ENCODE results near the gene FAM168A. TPM values are rescaled to one million over a fixed set of nuclear protein-coding genes. Genes with fewer than 3 reads are reported as not detected.

FAM168A gene
- total RNA-seq, 2 experiments from 2014 or later = 11.6 to 11.7 TPM

DNA sequence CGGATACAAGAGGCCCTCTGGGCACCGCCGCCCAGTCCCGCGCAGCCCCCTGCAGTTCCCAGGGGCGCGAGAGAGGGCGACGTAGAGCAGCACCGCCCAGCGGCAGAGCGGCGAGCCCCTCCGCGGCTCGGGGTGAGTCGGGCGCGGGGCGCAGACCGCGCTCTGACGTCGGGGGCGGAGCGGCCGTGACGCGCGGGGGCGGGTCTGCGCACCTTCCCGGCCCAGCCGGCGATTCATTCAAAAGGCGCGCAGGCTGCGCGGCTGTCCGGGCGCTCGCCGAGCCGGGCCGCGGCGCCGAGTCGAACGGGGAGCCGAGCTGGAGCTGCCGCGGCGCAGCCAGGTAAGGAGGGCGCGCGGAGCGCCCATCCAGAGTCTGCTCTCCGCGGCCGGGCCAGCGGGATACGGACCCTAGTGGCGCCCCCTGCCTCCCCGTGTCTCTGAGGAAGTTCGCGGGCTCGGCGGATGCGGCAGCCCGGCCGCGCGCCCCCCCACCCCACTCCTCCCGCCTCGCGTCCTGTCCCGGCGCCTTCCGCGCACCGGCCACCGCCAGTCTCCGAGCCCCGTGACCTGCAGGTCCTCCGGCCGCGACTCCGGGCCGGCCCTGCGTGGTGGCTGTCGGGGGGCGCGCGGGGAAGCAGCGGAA is 221.6 kb downstream of the FAM168A start, which contains the start of gene RELT:
RELT (plus strand) TSS at position 240 of the 643 bp plus-strand sequence. CDS start 12,738 bp downstream, outside the sequence.
- ChIA-PET POLR2A (interaction anchor here (1.0 kb wide), 1 partner anchor 9 kb away, joined by 3 read pairs; no protein-coding TSS in a partner anchor), CTCF (interaction anchor here (1.4 kb wide), 1 partner anchor 18 kb away, joined by 3 read pairs; no protein-coding TSS in a partner anchor)

GRCh38 chr11:73375830-73376159 is 222.1 kb downstream of the FAM168A start:
- CTCF ChIA-PET = interaction anchor here (1.4 kb wide), 1 partner anchor 18 kb away, joined by 3 read pairs; no protein-coding TSS in a partner anchor
- POLR2A ChIA-PET = no interaction called here

- ChIA-PET POLR2A (interaction anchor here (0.5 kb wide), 1 partner anchor 270 kb away, joined by 3 read pairs; no protein-coding TSS in a partner anchor), CTCF (interaction anchor here (0.8 to 2.7 kb wide), 5 partner anchors 13 to 85 kb away, joined by 3 to 13 read pairs (median 5); no protein-coding TSS in a partner anchor)
Measured at GRCh38 chr11:73374151-73374550, 223.8 kb downstream of the FAM168A start.

GRCh38 chr11:73372375-73372993 is 225.4 kb downstream of the FAM168A start:
- CTCF ChIA-PET = interaction anchor here (0.8 to 2.7 kb wide), 2 partner anchors 22 to 37 kb away, joined by 3 to 13 read pairs; no protein-coding TSS in a partner anchor

DNA sequence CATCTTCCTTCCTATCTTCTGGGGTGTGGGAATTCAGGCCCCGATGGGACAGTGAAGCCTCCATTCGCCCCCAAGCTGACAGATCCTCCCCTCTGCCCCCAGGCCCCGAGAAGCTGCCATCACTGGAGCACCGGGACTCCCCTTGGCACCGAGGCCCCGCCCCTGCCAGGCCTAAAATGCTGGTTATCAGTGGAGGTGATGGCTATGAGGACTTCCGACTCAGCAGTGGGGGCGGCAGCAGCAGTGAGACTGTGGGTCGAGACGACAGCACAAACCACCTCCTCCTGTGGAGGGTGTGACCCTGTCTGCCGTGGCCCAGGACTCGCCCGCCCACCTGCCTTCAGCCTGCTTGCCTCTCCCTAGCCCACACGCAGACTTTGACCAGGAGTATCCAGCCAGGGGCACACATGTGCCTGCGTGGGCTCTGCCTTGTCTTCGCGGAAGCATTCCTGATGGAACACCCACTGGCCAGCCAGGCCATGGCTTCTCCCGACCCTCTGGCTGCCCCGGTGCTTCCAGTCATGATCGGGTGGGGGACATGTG is 230.4 kb downstream of the FAM168A start:
- CTCF ChIA-PET = interaction anchor here (1.0 to 9.2 kb wide), 2 partner anchors 17 kb away, joined by 4 to 48 read pairs; no protein-coding TSS in a partner anchor
- POLR2A ChIA-PET = interaction anchor here (0.6 kb wide), 1 partner anchor 254 kb away, joined by 4 read pairs; no protein-coding TSS in a partner anchor

More at GRCh38 chr11:73372375-73372993, 225.4 kb downstream of the FAM168A start:
- POLR2A ChIA-PET = interaction anchor here (0.7 kb wide), 1 partner anchor 10 kb away, joined by 4 read pairs; no protein-coding TSS in a partner anchor

GRCh38 chr11:73366953-73367352 is 231.0 kb downstream of the FAM168A start:
- CTCF ChIA-PET = interaction anchor here (9.2 kb wide), 1 partner anchor 16 kb away, joined by 48 read pairs; no protein-coding TSS in a partner anchor

DNA sequence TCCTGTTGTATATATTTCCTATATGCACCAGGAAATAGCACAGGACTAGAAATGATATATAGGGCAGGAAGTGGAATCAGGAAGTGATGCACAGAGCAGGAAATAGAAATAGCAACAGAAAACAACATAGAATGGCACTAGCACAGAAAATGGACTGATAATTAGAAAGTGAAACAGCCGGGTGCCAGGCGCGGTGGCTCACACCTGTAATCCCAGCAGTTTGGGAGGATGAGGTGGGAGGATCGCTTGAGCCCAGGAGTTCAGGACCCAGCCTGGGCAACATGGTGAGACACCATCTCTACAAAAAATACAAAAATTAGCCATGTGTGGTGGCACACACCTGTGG is 231.7 kb downstream of the FAM168A start:
- POLR2A ChIA-PET = no interaction called here

More at GRCh38 chr11:73366953-73367352, 231.0 kb downstream of the FAM168A start:
- POLR2A ChIA-PET = no interaction called here

GRCh38 chr11:73365352-73366264 is 232.3 kb downstream of the FAM168A start:
- CTCF ChIA-PET = interaction anchor here (0.6 to 9.2 kb wide), 4 partner anchors 10 to 706 kb away, joined by 3 to 48 read pairs (median 4); no protein-coding TSS in a partner anchor
- POLR2A ChIA-PET = no interaction called here

More for the DNA sequence above, 231.7 kb downstream of the FAM168A start:
- CTCF ChIA-PET = interaction anchor here (9.2 kb wide), 1 partner anchor 16 kb away, joined by 48 read pairs; no protein-coding TSS in a partner anchor

- POLR2A ChIA-PET = no interaction called here
- CTCF ChIA-PET = interaction anchor here (9.2 kb wide), 1 partner anchor 12 kb away, joined by 48 read pairs; no protein-coding TSS in a partner anchor
Measured at GRCh38 chr11:73363147-73363546, 234.8 kb downstream of the FAM168A start.

DNA sequence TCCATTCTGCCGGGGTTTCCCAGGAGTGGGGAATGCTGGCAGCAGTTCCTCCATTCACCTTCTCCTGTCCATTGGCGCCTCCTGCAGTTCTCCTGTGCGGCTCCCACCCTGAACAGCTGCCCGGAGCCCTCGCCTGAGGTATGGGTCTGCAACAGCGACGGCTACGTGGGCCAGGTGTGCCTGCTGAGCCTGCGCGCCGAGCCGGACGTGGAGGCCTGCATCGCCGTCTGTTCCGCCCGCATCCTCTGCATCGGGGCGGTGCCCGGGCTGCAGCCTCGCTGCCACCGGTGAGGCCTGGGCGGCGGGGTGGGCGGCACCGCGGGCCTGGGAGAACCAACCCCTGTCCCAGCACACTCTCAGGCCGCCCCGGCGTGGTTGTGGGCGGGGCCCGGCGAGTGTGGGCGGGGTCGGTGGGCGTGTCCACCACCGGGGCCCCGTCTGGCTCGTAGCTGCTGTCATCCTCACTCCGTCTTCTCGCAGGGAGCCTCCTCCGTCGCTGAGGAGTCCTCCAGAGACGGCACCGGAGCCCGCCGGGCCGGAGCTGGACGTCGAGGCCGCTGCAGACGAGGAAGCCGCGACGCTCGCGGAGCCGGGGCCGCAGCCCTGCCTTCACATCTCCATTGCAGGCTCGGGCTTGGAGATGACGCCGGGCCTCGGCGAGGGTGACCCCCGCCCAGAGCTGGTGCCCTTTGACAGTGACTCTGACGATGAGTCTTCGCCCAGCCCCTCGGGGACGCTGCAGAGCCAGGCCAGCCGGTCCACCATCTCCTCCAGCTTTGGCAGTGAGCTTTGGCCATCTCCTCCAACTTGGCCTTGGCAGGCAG is 235.7 kb downstream of the FAM168A start:
- ChIA-PET CTCF (interaction anchor here (9.2 kb wide), 1 partner anchor 11 kb away, joined by 48 read pairs; no protein-coding TSS in a partner anchor), POLR2A (no interaction called here)

DNA sequence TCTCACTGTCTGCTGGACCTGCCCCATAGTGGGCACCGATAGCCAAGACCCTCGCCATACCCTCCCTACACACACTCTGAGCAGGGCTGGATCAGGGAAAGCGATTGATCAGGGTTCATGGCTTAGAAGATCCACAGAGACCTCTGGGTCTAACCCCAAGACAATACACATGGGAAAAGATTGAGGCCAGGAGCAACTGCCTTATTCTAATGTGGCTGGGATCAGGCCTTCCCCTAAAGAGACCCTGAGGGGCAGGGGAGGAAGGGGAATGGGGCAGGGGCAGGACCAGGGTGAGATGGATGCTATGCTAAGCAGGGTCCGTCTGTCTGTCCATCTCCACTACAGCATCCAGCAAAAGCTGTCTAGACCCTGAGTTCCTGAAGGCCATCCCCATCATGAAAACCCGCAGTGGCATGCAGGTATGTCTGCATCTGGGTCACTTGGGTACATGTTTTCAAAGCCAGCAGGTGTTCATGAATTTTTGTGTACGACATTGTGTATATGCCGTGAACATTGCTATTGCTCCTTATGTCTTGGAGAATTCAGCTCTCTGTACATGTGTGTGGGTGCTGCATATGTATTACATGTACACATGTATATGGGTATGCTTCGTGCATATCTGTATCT is 237.1 kb downstream of the FAM168A start:
- POLR2A ChIA-PET = no interaction called here
- CTCF ChIA-PET = interaction anchor here (0.6 to 9.2 kb wide), 4 partner anchors 10 to 553 kb away, joined by 3 to 48 read pairs (median 4); no protein-coding TSS in a partner anchor

DNA sequence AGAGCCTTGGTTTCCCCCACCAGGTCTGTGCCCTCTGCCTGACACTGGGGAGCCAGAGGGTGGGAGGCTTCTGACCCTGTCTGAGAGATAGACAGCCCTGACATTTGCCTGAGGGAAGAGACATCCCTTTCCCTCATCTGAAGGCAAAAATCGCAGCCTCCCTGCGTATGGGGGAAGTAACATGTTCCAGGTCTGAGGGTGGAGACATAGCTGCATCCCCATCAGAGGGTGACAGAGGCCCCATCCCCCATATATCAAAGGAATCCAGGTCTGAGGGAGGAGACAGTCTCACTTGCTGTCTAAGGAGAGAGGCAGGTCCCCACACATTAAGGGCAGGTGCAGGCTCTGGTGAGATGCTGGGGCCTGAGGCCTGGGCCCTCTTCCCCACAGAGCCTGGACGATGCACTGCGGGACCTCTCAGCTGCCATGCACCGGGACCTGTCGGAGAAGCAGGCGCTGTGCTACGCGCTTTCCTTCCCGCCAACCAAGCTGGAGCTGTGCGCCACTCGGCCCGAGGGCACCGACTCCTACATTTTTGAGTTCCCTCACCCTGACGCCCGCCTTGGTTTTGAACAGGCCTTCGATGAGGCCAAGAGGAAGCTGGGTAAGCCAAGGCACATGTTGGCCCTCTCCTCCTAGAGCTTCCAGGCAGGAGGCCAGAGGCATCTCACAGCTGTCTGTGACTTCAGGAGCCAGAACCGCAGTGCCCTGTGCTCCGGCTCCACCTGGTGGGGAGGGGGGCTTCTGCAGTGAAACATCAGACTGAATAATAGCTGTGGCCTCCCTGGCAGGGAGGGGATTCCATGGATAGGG is 237.8 kb downstream of the FAM168A start:
- POLR2A ChIA-PET = no interaction called here
- CTCF ChIA-PET = interaction anchor here (0.8 to 9.2 kb wide), 3 partner anchors 9 to 33 kb away, joined by 3 to 48 read pairs (median 4); no protein-coding TSS in a partner anchor

- CTCF ChIA-PET = interaction anchor here (0.7 to 9.2 kb wide), 2 partner anchors 9 to 331 kb away, joined by 3 to 48 read pairs; no protein-coding TSS in a partner anchor
- POLR2A ChIA-PET = no interaction called here
Measured at GRCh38 chr11:73359341-73359740, 238.6 kb downstream of the FAM168A start.

GRCh38 chr11:73358071-73358470 is 239.8 kb downstream of the FAM168A start:
- ChIA-PET POLR2A (interaction anchor here (0.9 kb wide), 1 partner anchor 13 kb away, joined by 7 read pairs; no protein-coding TSS in a partner anchor), CTCF (interaction anchor here (0.7 to 1.5 kb wide), 2 partner anchors 20 to 23 kb away, joined by 3 to 6 read pairs; no protein-coding TSS in a partner anchor)

DNA sequence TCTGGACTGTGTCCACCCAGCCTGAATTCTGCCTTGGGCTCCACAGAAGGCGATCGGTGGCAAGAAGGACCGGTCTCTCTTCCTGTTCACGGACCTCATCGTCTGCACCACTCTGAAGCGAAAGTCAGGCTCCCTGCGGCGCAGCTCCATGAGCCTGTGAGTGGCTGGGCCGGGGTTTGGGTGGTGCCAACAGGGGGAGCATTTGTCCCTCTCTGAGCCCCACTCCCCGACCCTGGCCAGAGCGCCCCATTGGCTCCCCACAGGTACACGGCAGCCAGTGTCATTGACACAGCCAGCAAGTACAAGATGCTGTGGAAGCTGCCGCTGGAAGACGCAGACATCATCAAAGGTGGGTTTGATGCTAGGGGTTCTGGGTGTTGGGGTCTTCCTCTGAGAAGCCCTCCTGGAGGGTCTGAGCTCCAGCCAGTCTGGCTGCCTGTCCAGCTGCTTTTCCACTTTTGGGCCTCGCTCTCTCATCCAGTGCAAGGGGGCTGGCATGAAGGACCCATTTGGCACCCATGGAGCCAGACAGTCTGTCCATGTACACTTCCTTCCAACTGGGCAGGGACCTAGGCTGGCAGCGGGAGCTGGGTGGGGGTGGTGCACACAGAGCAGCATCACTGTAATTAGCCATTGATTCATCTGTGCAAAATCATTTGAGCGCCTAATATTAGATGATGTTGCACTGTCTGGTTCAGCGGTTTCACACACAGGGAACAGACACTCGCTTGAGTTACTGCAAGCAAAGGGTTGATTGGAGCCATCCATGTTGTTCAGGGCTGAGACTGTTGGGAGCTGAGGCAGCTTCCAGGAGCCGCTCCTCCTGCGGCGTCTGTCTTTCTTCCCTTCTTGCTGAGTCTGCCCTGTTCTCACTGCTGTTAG is 240.7 kb downstream of the FAM168A start:
- ChIA-PET POLR2A (interaction anchor here (0.9 kb wide), 1 partner anchor 13 kb away, joined by 7 read pairs; no protein-coding TSS in a partner anchor), CTCF (interaction anchor here (1.5 to 2.8 kb wide), 2 partner anchors 22 to 36 kb away, joined by 6 to 8 read pairs; no protein-coding TSS in a partner anchor)

Data from activated CD8-positive, alpha-beta memory T cell treated with anti-CD3 and anti-CD28 coated beads for 36 hours (primary cell).